Sigmoid colon (tissue), 4 donors: ENCODE measurements around the gene PTPRD.

Source experiments
- CTCF ChIP-seq, 4 experiments: fragments of 450-650 bp in 3 of 4; fragments of 200-600 bp in 1 of 4; IDR thresholded peaks; one replicate each; pipeline ENCODE4 v1.5.1; 2016 to 2019; ENCODE audit warnings: antibody characterized with exemption in 4 of 4, mild to moderate bottlenecking in 3 of 4, moderate library complexity in 2 of 4
- POLR2AphosphoS5 ChIP-seq, 4 donors: sonication (generic); formaldehyde crosslinking; IDR thresholded peaks; one replicate each; pipeline ENCODE4 v1.6.1; 2017; ENCODE audit warnings: antibody characterized with exemption in 4 of 4

DNA sequence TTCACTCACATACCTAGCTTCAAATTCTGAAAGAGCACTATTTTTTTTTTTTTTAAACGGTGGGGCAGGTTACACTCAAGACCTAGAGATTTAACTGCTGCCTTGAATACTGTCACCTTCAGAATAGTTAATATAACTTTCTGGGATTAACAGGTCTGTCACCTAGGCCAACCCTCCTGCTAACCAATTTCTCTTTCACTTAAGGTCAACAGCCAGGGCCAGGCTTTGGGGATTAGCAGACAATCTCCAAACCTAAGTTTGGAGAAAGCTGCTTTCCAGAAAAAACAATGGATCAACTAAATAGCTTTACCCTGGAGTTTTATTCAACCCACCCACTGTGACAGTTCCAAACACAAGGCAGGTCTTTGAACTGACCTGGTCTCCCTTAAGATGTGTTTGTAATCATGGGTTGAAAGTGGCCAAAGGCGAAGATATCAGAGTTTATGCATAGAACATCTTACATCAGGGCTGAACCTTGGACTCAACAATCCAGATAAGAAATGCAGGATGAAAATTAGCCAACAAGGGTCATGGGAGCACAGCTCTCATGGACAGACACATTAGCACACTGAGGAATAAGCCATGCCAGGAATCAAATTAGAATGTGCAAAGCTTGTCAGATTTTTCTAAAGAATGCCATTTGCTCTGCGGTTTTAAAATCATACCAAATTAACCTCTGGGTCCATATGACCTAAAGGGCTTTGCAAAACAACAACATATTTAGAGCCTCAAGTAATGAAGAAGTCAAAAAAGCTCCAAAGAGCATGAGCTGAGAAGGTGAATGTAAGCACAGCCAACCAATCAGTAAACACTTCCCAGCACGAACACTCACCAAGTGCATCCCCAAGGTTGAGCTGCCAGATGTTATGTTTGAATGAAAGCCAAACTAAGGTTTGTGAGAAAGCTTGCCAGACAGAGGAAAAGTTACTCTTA, 2274.7 kb downstream of the PTPRD start:
- TF ChIP-seq CTCF (IDR thresholded peaks at IDR 0.05) (no peak), POLR2AphosphoS5 (IDR thresholded peaks at IDR 0.05) (no peak)
